Activated T-cell treated with anti-CD3 and anti-CD28 coated beads for 4 hours (primary cell): ENCODE data around the gene NPHP4.

Experiments
- DNase-seq: peaks from one replicate; pipeline ENCODE4 v3.0.0-alpha.2; 2020

NPHP4 gene

GRCh38 chr1:5887349-5887970, 104.8 kb downstream of the NPHP4 start:
- DNase-seq = no peak

DNA sequence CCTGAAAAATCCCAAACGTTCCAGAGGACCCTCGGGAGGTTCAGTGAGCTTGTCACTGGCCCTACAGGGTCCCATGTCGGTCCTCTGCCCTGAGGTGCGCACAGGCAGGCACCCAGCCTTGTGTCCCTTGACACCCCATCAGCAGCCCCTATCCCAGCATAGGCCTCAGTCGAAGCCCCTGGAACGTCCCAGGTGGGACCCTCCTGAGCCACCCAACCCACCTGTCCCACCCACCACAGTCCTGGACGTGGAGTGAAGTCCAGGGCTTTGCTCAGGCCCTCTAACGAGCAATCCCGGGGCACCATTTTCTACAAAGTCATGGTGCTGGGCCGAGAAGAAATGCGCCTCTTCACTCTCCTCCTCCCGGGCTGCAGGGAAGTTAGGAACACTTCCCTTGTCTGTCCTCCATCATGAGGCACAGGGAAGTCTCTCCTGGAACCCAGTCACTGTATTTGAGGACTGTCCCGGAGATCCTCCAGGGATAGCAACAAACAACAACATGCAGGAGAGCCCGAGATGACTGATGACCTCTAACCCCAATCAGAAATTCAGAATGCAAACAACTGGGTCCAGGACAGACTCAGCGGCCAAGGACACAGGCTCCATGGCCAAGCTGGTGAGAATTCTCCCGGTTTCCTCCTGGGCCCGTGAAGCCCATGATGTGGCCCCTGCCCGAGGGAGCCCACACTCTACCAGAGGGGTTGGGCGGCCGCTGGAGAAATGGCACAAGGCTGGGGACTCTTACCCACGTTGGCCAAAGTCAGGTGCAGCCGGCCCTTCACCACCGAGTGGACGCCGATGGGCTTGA, 105.5 kb downstream of the NPHP4 start:
- no peak for DNase-seq

DNA sequence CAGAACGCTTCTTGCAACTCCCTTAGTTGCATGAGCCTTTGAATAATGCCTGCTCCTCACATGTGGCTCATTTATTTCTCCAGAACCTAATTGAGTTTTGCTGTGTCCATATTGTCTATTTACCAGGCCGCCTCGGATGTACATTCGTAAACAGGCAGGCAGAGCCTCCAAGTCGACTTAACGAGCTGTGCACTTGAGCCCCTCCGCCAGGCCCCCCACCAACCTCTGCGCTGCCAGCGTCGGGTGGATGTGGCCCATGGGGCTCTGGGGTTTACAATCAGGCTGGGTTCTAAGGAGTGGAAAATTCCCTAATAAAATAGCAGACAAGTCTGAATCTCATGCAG, 106.1 kb downstream of the NPHP4 start:
- no peak for DNase-seq

DNA sequence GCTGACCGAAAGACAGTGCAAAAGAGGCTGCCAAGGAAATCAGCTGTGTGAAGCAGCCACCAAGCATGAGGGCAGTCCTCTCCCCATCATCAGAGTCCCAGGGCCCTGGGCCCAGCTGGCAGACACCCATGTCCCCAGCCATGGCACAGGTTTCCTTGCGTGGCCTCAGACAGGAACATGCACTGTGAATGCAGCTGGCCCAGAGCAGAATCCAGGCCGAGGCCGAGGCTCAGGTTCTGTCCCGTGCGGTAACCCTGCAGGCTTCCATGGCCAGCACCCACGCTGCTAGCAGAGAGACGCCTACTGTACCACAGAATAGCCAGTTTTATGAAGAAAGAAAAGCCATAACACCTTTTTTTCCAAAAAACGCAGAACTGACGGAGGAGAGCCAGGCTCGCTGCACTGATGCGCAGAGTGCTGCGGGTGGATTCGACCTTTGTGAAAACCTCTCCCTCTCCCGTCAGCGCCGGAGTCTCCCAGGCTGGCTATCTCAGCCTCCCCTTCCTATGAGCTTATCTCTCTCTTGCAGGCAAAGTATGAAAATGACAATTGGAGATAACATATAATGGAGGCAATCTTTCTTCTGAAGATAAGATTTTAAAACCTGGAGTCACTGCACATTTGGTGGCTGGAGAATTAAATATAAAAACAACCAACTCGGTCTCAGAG, 106.6 kb downstream of the NPHP4 start:
- no peak for DNase-seq

GRCh38 chr1:5884110-5884509, 108.1 kb downstream of the NPHP4 start:
- no peak for DNase-seq

DNA sequence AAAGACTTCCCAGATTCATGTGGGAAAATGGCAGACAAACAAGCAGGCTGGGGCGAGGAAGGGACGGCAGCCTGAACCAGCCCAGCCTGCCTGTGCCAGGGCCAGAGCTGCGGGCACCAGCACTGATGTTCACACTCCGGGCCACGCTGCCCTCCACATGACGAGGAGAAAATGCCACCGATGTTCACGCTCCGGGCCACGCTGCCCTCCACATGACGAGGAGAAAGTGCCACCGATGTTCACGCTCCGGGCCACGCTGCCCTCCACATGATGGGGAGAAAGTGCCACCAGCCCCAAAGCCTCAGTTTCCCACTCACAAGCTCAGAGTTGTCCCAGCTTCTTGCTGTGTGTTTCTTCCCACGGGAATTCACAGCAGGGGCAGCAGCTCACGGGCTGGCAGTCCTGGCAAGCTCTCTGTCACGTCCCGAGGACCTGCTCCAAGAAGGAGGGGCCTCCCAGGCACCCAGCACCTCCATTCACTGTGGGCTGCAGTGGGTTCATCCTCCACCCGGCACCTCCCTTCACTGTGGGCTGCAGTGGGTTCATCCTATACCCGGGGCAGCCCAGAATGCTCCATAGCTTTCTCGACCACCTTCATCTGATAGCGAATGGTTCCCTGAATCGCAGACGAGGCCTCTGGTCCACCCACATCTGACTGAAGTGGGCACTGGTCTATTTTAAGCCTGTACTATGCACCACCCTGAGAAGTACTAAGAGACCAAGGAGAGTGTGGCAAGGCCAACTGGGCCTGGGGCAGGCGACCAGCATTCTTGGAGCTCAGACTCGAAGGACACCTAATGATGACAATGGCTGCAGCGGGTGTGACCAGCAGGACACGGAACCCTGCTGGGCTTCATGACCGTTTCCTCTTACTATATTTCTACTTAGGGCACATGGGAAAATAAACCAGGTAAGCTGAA, 108.8 kb downstream of the NPHP4 start:
- DNase-seq = no peak

- DNase-seq = no peak
These were observed 109.7 kb downstream of the NPHP4 start for GRCh38 chr1:5882367-5883128.

DNA sequence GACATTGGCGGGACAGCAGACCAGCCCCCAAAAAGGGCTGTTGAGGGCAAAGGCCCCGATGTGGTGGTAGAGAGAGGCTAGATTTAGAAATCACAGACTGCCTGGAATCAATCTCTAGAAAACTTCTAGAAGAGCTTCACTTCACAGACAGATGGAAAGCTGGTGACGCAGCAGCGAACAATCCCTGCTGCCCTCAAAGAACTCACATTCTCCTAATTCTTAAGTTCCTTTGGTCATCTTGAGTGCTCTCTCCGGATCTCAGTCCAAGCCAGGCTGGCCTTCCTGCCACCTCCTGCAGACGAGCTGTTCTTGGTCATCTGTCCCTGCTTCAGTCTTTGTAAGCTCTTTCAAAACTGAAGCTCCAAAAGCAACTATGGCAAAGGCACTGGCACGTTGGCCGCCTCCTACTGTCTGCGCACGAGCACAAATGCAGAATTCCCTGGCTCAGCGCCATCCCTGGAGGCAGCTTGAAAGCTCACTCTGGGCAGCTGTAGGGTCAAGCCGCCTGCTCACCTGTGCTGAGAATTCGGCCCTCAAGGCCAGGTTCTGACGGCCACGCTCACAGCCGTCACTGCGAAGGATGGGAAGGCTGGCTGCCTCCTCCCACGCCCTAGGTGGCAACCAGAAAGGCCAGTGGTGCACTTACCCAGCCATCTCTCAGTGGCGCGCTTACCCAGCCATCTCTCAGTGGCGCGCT, 110.6 kb downstream of the NPHP4 start:
- DNase-seq = no peak

- no peak for DNase-seq
These were observed 111.4 kb downstream of the NPHP4 start for GRCh38 chr1:5880630-5881405.

DNA sequence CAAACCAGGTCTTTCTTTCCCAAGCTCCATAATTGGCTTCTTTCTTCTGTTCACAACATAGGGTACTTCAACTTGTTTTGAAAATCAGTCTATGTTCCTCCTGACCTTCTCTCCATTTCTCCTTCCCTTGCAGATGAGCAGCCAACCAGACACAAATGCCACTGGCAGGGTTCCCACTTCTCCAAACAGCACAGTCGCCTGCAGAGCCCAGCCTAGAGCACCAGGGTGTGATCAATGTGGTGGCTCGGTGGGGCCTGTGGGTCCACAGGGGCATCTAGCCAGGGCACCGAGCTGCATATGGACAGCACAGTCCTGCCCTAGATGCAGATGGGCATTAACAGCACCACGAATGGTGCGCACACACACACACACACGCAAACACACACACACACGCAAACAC, 112.8 kb downstream of the NPHP4 start:
- DNase-seq = no peak

DNA sequence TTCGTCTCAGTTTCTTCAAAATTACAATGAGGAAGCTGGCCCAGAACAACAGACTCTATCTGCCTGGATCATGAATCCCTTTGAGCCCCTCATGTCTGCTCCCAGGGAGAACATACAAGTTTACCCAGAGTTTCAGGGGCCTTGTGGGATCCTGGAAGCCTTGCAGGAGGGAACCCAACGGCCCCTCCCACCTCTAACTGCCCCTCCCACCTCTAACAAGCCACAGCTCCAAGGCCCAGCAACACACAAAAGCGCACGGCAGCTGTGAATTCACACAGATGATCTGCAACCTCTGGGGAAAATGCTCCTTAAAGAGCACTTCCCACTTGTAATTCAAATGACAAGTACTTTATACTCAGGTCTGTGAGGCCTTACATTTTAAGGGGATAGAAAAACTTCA, 113.3 kb downstream of the NPHP4 start:
- no peak for DNase-seq

- no peak for DNase-seq
These were observed 114.3 kb downstream of the NPHP4 start for GRCh38 chr1:5877683-5878530.

GRCh38 chr1:5877001-5877400, 115.2 kb downstream of the NPHP4 start:
- no peak for DNase-seq

DNA sequence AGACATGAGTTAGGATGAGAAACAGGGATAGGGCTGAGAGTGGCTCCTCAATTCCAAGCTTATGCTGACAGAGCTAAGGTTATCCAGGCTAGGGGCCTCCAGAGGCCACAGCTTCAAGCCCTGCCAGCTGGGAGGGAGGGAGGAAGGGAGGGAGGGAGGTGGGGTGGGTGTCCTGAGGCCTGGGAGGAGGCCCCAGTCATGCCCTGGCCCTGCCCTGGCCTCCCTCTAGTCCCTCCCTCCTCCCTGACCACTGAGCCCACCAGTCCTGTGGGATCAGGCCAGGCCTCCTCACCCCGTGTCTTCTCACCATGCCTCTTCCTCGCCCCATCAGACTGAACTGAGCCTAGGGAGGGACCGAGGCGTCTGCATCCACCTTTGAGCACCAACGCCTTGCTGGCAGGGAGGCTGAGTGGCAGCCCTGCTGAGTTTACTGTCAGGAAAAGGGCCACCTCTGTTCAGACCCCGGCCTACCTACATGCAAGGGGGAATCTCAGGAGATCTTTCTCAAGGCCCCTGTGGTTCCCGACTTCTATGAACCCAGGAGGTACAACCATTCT, 116.1 kb downstream of the NPHP4 start:
- no peak for DNase-seq

DNA sequence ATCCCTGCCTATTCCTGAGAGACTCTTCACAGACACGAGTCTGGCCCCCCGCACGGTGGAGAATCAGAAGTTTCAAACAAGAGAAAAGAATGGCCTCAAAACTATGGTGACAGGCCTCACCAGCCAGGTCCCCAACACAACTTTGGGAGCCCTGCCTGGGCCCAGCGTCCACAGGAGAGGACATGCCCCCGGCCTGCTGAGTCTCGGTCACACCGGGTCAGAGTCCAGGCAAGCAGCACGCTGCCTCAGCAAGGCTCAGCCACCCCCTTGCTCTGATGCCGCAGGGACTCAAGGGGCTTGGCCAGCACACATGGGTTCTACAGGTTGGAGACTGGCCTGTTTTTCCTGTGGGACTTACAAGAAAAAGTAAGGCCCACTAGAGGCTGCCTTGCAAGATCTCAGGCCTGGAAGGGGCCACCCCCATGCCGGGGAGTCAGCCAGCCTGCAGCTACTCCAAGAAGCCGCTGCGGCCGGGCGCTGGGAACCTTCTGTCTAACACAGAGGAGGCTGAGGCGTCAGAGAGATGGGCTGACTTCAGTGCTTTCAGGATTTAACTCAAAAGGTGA, 116.8 kb downstream of the NPHP4 start:
- no peak for DNase-seq

DNA sequence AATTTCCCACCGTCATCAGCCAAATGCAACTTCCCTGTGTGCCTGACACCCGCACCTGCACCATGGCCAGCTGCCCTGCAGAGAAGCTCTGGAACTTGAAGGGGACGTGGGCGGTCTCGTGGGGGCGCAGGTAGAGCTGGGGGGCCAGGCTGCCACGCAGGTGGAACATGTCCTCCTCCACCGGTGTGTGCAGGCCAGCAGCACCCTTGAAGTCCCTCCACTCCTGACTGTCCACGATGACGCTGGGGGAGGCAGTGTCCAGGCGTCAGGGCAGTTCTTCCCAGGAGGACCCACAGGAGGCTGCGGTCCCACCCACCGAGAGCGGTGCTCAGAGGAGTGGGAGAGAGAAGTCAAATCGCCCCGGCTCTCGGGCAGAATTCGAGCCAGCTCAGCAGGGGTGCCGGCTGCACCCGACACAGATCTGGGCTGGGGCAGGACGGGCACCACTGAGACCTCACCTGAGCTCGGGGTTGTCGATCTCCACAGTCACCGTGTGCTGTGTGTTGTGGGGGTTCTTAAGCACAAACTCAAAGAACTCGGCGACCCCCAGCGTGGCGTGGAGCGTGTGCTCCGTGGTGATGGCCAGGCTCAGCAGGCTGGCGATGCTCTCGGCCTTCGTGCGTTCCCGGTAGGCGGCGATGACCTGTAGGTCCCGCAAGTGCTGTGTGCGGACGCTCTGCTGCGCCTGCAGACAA, 117.7 kb downstream of the NPHP4 start:
- DNase-seq = no peak

DNA sequence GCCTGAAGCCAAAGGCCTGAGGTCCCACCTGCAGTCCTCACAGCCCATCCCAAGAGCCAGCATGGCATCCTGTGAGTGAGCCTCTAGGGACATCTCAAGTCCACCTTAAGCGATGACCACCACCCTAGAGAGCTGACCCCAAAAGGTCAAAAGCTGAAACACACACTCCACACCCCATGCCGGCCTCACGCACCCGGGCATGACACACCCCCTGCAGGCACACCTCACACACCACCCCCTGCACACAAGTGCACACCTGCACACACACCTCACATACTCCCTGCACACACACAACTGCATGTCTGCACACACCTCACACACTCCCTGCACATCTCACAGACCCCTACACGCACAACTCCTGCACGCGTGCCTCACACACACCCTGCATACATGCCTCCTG, 118.7 kb downstream of the NPHP4 start:
- DNase-seq = no peak

DNA sequence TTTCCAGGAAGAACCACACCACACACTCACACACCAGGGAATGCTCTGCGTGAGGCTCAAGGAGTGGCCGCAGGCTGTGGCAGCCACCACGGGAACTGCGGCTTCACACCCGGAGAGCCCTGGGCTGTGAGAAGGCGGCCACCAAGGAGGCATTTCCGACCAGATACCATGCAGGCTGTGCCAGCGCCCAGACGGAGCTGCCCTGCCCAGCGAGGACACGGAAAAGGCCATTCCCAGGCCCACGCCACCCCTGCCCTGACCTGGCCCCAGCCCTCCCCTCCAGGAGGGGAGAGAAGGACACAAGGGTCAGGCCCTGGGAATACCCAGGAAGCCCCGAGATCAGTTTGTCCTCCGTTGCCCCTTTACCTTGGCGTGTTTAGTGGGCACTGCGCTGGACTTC, 119.3 kb downstream of the NPHP4 start:
- DNase-seq = no peak
